Nephron progenitor cell (in vitro differentiated cells): Measurements from ENCODE around the gene DSEL.

Experiments
- DNase-seq: peaks from one replicate; pipeline ENCODE4 v3.0.0; 2021
- H3K27ac Mint-ChIP-seq: 2 replicates; pipeline ENCODE4 v1.8.0; 2021; ENCODE audit warnings: mild to moderate bottlenecking, moderate library complexity, mixed read lengths
- H3K27me3 Mint-ChIP-seq: 2 replicates; pipeline ENCODE4 v1.8.0; 2021; ENCODE audit warnings: mild to moderate bottlenecking, low read depth, mixed read lengths; ENCODE audit not compliant: poor library complexity
- H3K36me3 Mint-ChIP-seq: 2 replicates; pipeline ENCODE4 v1.8.0; 2021; ENCODE audit warnings: low read depth, mixed read lengths
- H3K4me1 Mint-ChIP-seq: 2 replicates; pipeline ENCODE4 v1.8.0; 2021; ENCODE audit warnings: mixed read lengths
- H3K4me3 Mint-ChIP-seq: 2 replicates; pipeline ENCODE4 v1.8.0; 2021; ENCODE audit warnings: mild to moderate bottlenecking, moderate library complexity, mixed read lengths
- H3K9me3 Mint-ChIP-seq: 2 replicates; pipeline ENCODE4 v1.8.0; 2021; ENCODE audit warnings: mild to moderate bottlenecking, moderate library complexity, mixed read lengths
- CTCF ChIP-seq: fragments of 200-600 bp; sonication (generic); IDR thresholded peaks from 2 replicates; pipeline ENCODE4 v1.5.0; 2021; ENCODE audit warnings: antibody characterized with exemption

DSEL gene

GRCh38 chr18:67486534-67486933, 30.0 kb downstream of the DSEL start:
- no peak for DNase-seq
- no peak overlapping the region for H3K4me3 Mint-ChIP-seq
- H3K4me1 Mint-ChIP-seq = no peaks in the 10 kb centered on the region
- no peaks in the 10 kb centered on the region for H3K27me3 Mint-ChIP-seq
- no peak for TF ChIP-seq CTCF
- H3K36me3 Mint-ChIP-seq = no peaks in the 10 kb centered on the region
- H3K9me3 Mint-ChIP-seq = no peaks in the 10 kb centered on the region
- no peak overlapping the region for H3K27ac Mint-ChIP-seq

GRCh38 chr18:67485655-67486054, 30.9 kb downstream of the DSEL start:
- DNase-seq = no peak
- Mint-ChIP-seq H3K36me3 (no peaks in the 10 kb centered on the region), H3K9me3 (no peaks in the 10 kb centered on the region), H3K27ac (no peak overlapping the region), H3K4me1 (no peaks in the 10 kb centered on the region), H3K4me3 (no peak overlapping the region), H3K27me3 (no peaks in the 10 kb centered on the region)
- no peak for TF ChIP-seq CTCF

GRCh38 chr18:67484458-67484857, 32.1 kb downstream of the DSEL start:
- no peak for DNase-seq
- Mint-ChIP-seq H3K27me3 (no peaks in the 10 kb centered on the region), H3K4me3 (no peak overlapping the region), H3K9me3 (no peaks in the 10 kb centered on the region), H3K27ac (no peak overlapping the region), H3K4me1 (no peaks in the 10 kb centered on the region), H3K36me3 (no peaks in the 10 kb centered on the region)
- no peak for TF ChIP-seq CTCF

- no peaks in the 10 kb centered on the region for H3K9me3 Mint-ChIP-seq
- H3K27ac Mint-ChIP-seq = no peak overlapping the region
- no peaks in the 10 kb centered on the region for H3K4me1 Mint-ChIP-seq
- DNase-seq = no peak
- H3K4me3 Mint-ChIP-seq = no peak overlapping the region
- no peak for TF ChIP-seq CTCF
- no peaks in the 10 kb centered on the region for H3K27me3 Mint-ChIP-seq
- no peaks in the 10 kb centered on the region for H3K36me3 Mint-ChIP-seq
Observed at GRCh38 chr18:67483952-67484351, 32.6 kb downstream of the DSEL start.

GRCh38 chr18:67483237-67483636, 33.3 kb downstream of the DSEL start:
- Mint-ChIP-seq H3K27me3 (no peaks in the 10 kb centered on the region), H3K4me3 (no peak overlapping the region), H3K4me1 (no peaks in the 10 kb centered on the region), H3K36me3 (no peaks in the 10 kb centered on the region), H3K9me3 (no peaks in the 10 kb centered on the region), H3K27ac (no peak overlapping the region)
- TF ChIP-seq CTCF = no peak
- DNase-seq = no peak

- Mint-ChIP-seq H3K36me3 (no peaks in the 10 kb centered on the region), H3K4me3 (no peak overlapping the region), H3K4me1 (no peaks in the 10 kb centered on the region), H3K9me3 (no peaks in the 10 kb centered on the region), H3K27ac (no peak overlapping the region), H3K27me3 (no peaks in the 10 kb centered on the region)
- no peak for TF ChIP-seq CTCF
- no peak for DNase-seq
Observed at GRCh38 chr18:67478249-67478648, 38.3 kb downstream of the DSEL start.
